Measurements from ENCODE around the gene USP32.

The USP32 gene

GRCh38 chr17:60153606-60154390, 238.1 kb downstream of the USP32 start:
- no peak for DNase-seq

DNA sequence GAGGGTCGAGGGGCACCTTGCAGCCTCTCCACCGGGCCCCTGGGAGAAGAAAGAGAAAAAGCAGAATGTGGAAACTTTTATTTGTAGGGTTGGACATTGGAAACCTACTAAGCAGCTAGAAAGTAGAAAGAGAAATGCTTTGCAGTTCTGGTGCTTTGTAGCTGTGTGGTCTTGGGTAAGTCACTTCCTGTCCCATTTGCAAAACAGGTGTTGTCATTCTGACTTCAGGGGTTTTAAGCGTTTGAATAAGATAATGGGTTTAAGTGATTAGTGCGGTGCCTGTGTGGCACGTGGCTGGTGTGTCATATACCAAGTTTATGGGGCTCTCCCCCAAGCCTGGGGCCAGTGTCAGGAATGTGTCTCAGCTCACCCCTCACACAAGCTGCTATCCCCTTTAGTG, 240.6 kb downstream of the USP32 start:
- DNase-seq: peak in 1 of 5 donors; percentile 51

DNA sequence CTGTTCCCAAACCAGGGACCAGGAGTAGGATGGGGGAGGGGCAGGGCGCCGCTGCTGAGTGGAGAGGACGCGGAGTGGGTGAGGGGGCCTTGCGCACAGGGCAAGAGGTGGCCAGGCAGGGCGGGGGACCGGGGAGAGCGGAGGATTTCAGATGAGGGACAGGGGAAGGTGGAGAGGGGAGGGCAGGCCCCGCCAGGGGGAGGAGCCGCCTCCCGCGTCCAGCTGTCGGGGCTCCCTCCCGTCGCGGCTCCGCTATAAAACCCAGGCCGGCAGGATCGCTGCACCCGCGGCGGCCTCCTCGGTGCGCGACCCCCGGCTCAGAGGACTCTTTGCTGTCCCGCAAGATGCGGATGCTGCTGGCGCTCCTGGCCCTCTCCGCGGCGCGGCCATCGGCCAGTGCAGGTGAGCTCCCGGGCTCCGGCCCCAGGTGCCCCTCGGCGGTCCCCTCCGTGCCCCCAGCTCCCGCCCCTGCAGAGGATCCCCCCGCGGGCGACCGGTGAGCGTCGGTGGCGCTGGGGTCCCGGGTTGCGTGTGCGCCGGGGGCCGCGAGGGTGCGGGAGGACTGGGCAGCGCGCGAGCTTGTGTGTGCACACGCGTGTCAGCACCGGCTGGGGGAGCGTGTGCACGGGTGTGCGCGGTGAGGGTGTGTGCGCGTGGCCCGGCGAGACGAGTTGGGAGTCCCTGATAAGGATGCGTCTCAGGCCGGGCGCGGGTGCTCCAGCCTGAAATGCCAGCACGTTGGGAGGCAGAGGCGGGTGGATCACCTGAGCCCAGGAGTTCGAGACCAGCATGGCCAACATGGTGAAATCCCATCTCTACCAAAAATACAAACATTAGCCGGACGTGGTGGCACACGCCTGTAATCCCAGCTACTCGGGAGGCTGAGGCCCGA, 242.0 kb downstream of the USP32 start, which contains the start of gene CA4:
Gene CA4, plus strand, starts transcription at position 283 of the 892 bp plus-strand sequence. Its CDS starts 62 bp downstream, at position 345.
- DNase-seq: no peak

GRCh38 chr17:60148373-60148772, 243.6 kb downstream of the USP32 start:
- no peak for DNase-seq

- DNase-seq: no peak
Measured at GRCh38 chr17:60147553-60148223, 244.2 kb downstream of the USP32 start.

GRCh38 chr17:60146206-60146605, 245.7 kb downstream of the USP32 start:
- DNase-seq: no peak

DNA sequence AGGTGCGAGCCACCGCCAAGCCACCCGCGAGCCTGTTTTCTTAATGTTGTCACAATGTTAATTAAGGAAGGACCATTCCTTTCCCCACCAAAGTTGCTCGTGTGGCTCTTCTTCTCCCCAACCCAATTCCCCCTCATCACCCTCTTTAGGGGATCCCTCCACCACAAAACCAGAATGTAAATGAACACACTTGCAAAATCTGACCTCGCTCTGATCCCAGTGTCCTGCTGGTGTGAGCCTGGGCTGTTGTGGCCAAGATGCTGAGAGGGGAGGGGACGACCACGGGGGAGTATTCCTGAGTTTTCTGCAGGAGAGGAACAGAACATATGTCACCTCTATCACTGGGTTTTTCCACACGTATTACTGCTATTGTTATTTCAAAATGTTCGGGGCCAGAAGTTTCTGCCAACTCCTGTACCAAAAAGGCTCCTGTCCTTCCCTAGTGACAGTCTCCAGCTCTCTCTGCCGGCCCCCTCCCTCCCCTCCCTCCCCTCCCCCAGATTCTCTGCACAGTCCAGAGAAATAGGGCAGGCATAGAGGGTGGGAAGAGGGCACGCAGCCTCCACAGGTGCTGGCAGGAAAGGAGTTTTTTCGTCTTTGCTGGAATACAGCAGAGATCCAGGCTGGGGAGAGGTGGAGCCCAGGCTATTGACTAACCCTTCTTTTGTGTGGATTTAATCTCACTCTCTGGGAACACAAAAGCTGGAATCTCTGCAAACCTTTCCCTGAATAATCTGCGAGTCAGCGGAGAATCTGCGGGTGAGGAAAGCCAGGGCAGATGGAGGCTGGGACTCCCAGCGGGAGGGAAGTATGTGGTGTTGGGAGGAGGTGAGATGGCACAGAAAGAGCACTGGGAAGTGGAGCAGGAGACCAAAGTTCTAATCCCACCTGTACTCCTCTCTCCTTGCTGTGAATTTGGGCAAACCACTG, 246.7 kb downstream of the USP32 start:
- DNase-seq: no peak

DNA sequence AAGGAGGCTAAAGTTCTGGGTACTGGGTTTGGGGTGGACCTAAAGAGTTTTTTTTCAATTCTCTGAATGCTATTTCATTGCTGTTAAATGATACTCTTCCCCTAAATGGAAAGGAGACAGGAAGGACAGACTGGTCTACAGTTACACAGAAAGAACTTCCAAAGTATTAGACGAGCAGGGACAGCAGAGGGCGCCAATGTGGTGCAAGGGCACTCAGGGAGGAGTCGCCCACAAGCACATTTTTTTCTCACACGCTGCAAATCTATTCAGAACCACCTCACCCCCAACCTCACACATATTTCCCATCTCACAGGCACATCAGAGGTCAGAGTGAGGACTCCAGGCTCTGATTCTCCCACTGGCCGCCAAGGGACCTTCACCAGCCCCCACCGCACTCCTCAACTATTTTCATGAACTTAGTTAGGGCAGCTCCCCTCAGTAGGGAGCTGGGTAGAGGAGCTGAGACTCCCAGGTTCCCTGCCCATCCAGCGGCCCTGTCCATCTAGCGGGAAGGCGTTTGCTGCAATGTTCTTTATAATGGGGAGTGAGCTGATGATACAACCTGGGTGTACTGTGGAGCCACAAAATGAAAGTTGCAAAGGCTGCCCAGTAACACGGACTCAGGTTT, 248.9 kb downstream of the USP32 start:
- DNase-seq: peak; percentile 34 to 78 (median 52)

DNA sequence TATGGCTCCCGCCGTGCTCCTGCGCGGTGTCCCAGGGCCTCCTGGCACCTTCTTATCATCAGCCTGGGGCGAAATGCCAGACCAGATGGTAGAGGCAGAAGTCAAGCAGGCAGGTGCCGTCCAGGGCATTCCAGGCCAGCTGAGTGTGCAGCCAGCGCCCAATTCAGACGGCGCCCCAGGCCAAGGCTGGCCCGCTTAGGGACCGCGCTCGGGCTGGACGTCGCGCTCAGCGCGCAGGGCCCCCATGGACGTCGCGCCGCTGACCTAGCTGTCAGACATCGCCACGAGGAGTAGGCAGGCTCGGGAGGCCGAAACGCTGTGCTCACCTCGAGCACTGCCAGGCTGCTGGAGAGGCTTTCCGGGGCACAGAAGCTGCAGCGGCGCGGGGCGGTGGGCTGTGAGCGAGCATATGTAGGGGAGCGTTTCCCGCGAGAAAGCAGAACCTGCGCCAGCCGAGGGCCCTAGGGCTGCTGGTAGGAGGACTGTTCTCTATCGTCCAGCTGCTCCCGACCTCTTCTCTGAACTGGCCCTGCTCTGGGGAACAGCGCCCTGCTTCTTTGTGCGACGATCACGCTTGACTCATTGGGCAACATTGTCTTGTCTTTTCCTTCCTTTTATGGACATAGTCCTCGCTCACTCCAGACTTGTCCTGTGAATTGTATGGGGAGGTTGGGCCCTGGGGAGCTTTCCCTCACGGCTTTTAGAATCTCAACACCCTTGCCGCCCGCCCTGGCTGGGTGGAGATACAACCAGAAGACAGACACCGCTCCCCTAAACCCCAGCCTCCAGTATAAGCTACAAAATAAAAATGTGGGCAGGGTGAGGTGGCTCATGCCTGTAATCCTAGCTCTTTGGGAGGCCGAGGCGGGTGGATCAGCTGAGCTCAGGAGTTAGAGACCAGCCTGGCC, 250.6 kb downstream of the USP32 start:
- DNase-seq: no peak

DNA sequence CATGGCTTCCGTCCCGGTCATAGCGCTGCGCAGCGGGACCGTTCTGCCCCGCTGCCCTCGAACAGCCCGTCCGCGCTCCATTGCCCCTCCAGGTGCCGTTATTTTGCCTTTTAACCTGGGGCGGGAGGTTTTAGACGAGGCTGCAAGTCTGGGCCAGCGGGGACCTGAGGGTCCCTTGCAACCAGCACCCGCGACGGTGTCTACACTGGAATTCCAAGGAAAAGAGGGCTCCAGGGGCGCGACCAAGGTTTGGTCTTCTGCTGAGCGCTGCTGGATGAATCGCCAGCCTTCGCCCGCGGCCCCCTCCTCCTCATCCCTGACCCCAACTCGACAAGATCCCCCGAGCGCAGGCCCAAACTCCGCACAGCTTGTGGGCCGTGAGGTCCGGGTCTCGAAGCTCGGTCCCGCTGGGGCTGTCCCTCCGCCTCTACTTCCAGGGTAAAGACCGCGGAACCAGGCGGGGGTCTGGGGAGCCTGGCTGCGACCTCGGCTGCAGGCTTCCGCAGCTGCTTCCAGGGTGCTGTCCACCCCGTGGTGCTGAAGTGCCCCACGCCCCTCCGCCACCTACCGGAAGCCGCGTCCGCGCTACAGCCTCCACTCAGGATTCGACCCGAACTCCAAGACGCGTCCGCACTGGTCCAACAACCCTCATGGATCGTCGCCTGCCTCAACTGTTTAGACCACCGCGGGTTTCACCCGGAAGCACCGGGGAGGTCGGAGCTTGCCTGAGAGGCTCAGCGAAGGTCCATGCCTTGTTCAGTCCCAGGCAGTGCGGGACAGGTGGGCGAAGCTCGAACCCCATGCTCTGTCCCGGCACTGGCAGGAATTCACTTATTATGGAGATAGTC, 252.3 kb downstream of the USP32 start:
- DNase-seq: peak; percentile 41 to 63 (median 51)

GRCh38 chr17:60138769-60139437, 253.0 kb downstream of the USP32 start:
- no peak for DNase-seq

- no peak for DNase-seq
Measured at GRCh38 chr17:60137731-60138130, 254.2 kb downstream of the USP32 start.

DNA sequence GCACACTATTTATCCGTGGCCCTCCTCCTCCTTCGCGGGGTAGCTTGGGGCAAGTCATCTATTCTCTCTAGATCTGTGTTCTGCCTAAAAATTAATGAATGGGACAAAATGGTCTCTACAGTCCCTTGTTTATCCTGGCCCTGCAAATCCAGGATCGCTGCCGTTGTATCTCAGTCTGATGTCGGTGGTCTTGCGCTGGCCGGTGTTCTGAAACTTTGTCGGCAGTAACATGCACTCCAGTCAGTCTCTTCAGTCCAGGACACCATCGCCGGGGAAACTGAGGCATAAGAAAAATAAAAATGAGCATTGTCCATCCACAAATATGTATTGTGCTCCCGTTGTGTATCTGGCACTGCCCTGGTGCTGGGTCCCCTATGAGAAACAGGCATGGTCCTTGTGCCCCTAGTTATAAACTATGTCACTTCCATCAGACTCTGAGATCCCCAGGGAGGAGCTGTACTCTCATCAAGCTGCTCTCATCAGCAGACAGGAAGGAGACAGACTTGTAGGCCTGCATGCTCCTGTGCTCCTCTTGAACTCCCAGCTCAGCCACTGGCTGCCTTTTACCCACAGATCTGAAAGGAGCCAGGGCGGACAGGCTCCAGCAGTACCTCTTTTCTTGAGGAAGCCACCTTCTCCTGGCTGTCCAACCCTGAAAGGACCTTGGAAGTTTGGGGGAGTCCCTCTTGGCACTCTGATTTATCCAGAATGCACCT, 255.8 kb downstream of the USP32 start:
- no peak for DNase-seq

DNA sequence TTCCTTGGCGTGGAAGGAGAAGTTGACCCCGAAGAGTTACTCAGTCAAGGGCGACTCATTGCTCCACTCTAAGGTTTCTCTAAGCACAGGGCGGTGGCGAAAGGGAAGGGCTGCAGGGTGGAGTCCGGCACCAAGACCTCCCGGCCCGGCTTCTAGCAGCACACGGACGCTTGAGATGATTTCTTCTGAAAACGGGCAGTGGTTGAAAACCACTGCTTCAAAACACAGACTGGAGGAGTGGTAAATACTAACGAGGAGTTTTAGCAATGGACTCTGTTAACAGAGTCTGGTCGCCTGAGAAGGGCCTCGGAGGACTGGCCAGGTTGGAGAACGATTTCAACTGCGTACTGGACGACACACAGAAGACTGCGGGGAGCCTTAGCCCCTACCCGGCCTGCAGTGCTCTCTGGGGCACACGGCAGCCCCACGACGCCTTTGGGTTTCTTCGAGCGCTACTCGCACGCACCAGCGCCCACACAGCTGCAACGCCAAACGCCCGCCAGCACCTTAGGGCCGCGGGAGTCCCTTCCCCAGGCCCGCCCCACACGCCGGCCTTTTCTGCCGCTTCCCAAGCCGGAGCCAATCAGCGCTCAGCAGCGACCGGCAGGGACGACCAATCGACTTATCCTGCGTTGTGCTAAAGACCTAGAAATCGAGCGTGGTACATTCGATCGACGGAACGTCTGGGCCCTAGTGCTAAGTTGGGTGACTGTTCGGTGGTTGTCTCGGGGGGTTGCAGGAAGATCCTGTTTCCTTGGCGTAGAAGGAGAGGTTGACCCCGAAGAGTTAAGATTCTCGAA, 256.6 kb downstream of the USP32 start:
- peak; percentile 55 to 89 (median 68) for DNase-seq

- peak in 1 of 5 donors; percentile 32 for DNase-seq
Measured at GRCh38 chr17:60134396-60135150, 257.4 kb downstream of the USP32 start.

- no peak for DNase-seq
Measured at GRCh38 chr17:60130466-60130865, 261.5 kb downstream of the USP32 start.

All from T-helper 1 cell (primary cell).